ENCODE measurements around the gene AOC2.
"Not testable (repeated sequence)": the region's sequence is repeated elsewhere in the genome, so short reads cannot be mapped to it uniquely, and the experiment has no call there.

Gene AOC2

DNA sequence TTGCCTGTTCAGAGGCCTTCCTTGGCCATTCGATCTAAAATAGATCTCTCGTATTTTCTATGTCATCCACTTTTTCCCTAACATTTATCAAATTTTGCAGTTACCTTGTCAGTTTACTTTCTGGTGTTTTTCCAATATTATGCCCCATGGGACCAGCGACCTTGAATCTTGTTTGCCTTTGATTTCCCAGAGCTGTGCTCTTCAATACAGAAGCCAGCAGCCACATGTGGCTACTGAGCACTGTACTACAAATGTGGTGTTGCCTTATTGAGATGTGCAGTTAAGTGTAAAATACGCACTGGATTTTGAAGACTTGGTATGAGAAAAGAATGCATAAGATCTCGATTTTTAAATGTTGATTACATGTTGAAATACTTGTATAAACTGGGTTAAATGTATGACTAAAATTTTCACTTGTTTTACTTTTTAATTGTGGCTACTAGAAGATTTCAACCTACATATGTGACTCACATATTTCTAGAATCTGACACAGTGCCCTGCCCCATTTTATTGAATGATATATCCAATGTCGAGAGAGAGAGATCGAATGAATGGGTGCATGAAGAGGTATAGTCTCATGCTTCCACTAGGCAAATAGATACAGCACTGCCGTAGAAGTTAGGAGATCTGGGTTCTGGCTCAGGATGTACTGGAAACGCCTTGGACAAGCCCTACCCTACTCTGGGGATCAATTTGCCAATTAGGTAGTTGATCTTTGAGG lies 12.0 kb upstream of the AOC2 start:
- no peak for DNase-seq (ENCODE audit: low read depth in 3 of 3)

- peak; percentile 77 to 84 (median 82) for DNase-seq (ENCODE audit: low read depth in 3 of 3)
Measured at GRCh38 chr17:42832934-42833766, 11.2 kb upstream of the AOC2 start, which contains the start of gene PSME3. TSS of gene PSME3 (plus strand) at chr17:42833397. CDS start at chr17:42833632, 235 bp downstream.

DNA sequence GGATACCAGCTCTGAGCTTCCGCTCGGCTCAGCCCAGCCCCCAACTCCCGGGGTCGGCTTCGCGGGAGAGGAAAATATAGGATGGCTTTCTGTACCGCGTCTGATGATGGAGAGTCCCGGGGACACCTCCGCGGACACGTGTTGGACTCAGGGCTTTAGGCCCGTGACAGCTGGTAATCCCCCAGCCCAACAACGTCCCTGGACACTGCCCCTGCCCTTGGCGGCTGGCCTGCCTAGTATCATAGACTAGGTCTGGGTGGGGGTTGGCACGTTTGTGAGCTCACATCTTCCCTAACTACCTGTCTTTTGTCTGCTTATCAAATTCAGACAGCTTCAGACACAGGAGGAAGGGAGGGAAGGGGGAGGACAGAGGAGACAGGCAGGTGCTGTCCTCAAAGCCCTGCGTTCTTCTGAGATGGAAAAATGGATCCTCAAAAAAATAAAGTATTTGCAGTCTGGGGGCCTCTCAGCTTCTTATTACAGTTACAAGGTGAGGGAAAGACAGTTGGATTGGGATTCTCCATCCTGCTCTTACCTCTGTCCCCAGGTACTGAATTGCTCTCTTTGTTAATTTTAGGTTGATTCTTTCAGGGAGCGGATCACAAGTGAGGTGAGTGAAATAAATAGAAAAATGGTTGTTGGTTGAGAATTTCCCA lies 10.5 kb upstream of the AOC2 start:
- DNase-seq (ENCODE audit: low read depth in 3 of 3): no peak

DNA sequence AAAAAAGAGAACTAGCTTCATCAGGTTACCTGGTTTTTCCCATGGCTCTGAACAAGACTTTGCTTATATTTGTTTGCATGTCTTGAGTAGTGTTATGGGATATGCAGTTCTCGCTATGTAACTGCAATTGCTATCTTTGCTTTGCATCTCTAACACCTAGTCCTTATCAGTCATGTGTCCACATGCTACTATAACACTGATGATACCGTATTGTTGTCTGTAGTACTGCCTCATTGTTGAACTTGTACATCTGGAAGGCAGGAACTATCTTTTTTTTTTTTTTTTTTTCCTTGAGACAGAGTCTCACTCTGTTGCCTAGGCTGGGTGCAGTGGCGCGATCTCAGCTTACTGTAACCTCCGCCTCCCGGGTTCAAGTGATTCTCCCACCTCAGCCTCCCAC lies 8.6 kb upstream of the AOC2 start:
- no peak for DNase-seq (ENCODE audit: low read depth in 3 of 3)

- no peak for DNase-seq (ENCODE audit: low read depth in 3 of 3)
Measured at GRCh38 chr17:42841975-42842685, 2.2 kb upstream of the AOC2 start.

DNA sequence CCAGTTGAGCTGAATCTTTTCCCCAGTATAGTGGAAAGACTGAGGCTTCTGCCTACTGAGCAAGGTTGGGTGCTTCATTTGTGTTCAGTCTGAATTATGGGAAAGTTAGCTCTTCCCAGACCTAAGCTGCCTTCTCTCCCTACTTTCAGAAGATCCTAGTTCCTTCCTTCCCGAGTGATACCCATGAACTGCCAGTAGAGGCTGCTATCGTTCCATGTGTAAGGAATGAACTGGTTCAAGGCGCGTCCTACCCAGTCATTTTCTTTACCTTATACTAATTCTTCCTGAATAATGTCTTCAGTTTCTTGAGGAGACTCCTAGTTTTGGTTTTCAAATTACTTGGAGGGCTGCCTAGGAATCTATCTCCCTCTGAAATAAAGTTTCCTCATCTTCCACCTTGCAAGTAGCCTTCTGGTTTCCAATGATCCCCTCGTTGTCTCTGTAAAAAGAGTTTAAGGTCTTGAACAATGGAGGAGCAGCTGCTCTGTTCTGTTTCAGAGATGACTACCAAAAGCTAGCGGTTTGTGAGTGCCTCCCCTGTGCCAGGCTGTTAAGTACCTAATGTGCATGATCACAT lies 934 bp upstream of the AOC2 start:
- no peak for DNase-seq (ENCODE audit: low read depth in 3 of 3)

GRCh38 chr17:42844761-42845555 lies 578 bp downstream of the AOC2 start:
- no peak for DNase-seq (ENCODE audit: low read depth in 3 of 3)

GRCh38 chr17:42845556-42845917 lies 1.2 kb downstream of the AOC2 start:
- no peak for DNase-seq (ENCODE audit: low read depth in 3 of 3)

GRCh38 chr17:42845918-42846593 lies 1.7 kb downstream of the AOC2 start:
- DNase-seq (ENCODE audit: low read depth in 3 of 3): no peak

DNA sequence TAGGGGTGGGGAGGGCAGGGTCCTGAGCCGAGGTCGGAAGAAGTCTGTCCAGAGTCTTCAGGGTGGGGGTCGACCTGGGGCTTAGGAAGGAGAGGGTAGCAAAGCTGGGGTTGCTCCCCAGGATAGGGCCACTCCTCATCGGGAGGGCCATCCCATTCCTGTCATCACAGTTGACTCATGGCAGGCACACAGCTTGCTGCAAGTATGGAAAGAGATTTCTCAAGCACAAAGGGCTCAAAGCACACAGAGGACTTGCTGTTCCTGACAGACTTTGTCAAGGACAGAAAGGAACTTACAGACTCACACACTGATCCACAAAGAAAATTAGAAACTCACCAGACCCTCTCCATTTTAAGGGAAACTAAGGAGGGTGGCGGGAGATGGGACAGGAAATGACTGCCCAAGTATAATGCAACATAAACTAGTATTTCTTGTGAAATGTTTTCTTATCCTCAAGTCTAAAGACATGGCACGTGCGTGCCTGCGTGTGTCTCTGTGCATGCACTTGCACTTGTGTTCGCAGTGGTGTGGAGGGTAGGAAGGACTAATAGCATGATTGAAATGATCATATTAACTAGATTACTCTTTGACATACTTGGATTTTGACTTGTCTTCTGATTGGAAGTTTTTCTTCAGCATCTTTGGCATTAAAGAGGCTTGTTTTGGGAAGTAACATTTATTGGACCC lies 2.4 kb downstream of the AOC2 start:
- DNase-seq (ENCODE audit: low read depth in 3 of 3): no peak

DNA sequence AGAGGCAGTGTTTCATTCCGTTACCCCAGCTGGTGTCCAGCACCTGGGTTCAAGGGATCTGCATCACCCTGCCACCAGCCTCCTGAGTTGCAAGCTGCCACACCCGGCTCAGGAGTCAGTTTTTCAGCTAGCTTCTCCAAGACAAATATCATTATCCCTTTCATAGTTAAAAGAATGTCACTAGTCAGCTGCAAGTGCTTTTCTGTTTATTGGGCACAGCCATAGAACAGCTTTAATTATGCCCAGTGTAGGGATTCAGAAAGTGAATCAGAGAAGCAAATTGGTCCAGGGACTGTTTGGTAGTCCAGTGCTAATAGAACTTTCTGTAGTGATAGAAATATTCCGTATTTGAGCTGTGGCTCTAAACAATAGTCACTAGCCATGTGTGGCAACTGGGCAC lies 3.7 kb downstream of the AOC2 start:
- DNase-seq (ENCODE audit: low read depth in 3 of 3): no peak

- no peak for DNase-seq (ENCODE audit: low read depth in 3 of 3)
Measured at GRCh38 chr17:42849031-42849430, 4.7 kb downstream of the AOC2 start.

- DNase-seq (ENCODE audit: low read depth in 3 of 3): no peak
Measured at GRCh38 chr17:42849451-42850181, 5.2 kb downstream of the AOC2 start.

GRCh38 chr17:42850954-42851353 lies 6.6 kb downstream of the AOC2 start, which contains the start of gene AOC3:
TSS of gene AOC3 (plus strand) at chr17:42851199. CDS start at chr17:42851344, 145 bp downstream.
- no peak for DNase-seq (ENCODE audit: low read depth in 3 of 3)

DNA sequence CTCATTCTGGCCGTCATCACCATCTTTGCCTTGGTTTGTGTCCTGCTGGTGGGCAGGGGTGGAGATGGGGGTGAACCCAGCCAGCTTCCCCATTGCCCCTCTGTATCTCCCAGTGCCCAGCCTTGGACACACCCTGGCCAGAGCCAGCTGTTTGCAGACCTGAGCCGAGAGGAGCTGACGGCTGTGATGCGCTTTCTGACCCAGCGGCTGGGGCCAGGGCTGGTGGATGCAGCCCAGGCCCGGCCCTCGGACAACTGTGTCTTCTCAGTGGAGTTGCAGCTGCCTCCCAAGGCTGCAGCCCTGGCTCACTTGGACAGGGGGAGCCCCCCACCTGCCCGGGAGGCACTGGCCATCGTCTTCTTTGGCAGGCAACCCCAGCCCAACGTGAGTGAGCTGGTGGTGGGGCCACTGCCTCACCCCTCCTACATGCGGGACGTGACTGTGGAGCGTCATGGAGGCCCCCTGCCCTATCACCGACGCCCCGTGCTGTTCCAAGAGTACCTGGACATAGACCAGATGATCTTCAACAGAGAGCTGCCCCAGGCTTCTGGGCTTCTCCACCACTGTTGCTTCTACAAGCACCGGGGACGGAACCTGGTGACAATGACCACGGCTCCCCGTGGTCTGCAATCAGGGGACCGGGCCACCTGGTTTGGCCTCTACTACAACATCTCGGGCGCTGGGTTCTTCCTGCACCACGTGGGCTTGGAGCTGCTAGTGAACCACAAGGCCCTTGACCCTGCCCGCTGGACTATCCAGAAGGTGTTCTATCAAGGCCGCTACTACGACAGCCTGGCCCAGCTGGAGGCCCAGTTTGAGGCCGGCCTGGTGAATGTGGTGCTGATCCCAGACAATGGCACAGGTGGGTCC lies 7.2 kb downstream of the AOC2 start:
- not testable (repeated sequence) for DNase-seq (ENCODE audit: low read depth in 3 of 3)

GRCh38 chr17:42852351-42852750 lies 8.0 kb downstream of the AOC2 start:
- no peak for DNase-seq (ENCODE audit: low read depth in 3 of 3)

DNA sequence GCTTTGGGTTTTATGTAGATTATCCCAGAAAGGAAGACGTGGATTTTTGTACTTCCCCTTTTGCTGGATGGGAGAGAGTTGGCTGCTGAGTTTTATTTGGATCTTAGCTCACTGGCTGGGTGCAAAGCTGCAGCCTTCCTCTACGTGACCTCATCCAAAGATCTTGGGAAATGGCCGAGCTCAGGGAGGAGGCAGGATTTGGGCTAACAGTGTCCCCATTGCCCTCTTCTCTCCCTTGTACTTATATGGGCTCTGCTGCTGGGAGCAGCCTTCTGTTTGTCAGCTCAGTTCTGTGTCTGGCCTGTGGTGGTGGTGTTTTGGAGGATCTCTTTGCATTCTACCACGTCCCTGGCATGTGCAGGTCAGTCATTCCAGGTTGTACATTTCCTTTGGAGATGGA lies 8.6 kb downstream of the AOC2 start:
- no peak for DNase-seq (ENCODE audit: low read depth in 3 of 3)

- no peak for DNase-seq (ENCODE audit: low read depth in 3 of 3)
Measured at GRCh38 chr17:42853597-42853967, 9.2 kb downstream of the AOC2 start.

All from stimulated activated CD4-positive, alpha-beta T cell treated with anti-CD3 and anti-CD28 coated beads, TNF-alpha, amount 100 ng/mL, for 4 hours (primary cell).